Breast epithelium (tissue), 3 donors: ENCODE data around the gene ADAM22.

ENCODE experiments used
- POLR2A ChIP-seq: fragments of 450-650 bp; IDR thresholded peaks from one replicate; pipeline ENCODE4 v1.6.1; 2016; ENCODE audit warnings: antibody characterized with exemption, mild to moderate bottlenecking, moderate library complexity
- POLR2AphosphoS5 ChIP-seq, 3 donors: sonication (generic); formaldehyde crosslinking; IDR thresholded peaks; one replicate each; pipeline ENCODE4 v1.6.1; 2017; ENCODE audit warnings: antibody characterized with exemption in 3 of 3
- TF ChIP-seq, protein P1 (sequence below), 3 donors: fragments of 450-650 bp; IDR thresholded peaks; one replicate each; pipeline ENCODE4 v1.5.1; 2016 to 2017; ENCODE audit warnings: antibody characterized with exemption in 3 of 3, mild to moderate bottlenecking in 3 of 3, moderate library complexity in 3 of 3

DNA sequence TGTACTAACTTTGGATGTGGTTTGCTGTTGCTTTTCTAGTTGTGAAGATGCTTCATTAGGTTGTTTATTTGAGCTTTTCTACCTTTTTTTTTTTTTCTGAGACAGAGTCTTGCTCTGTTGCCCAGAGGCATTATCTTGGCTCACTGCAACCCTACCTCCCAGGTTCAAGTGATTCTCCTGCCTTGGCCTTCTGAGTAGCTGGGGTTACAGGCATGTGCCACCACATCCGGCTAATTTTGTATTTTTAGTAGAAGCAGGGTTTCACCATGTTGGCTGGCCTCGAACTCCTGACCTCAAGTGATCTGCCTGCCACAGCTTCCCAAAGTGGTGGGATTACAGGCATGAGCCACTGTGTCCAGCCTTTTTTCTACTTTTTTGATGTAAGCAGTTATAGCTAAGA is 93.7 kb downstream of the ADAM22 start:
- TF ChIP-seq, protein P1, sequence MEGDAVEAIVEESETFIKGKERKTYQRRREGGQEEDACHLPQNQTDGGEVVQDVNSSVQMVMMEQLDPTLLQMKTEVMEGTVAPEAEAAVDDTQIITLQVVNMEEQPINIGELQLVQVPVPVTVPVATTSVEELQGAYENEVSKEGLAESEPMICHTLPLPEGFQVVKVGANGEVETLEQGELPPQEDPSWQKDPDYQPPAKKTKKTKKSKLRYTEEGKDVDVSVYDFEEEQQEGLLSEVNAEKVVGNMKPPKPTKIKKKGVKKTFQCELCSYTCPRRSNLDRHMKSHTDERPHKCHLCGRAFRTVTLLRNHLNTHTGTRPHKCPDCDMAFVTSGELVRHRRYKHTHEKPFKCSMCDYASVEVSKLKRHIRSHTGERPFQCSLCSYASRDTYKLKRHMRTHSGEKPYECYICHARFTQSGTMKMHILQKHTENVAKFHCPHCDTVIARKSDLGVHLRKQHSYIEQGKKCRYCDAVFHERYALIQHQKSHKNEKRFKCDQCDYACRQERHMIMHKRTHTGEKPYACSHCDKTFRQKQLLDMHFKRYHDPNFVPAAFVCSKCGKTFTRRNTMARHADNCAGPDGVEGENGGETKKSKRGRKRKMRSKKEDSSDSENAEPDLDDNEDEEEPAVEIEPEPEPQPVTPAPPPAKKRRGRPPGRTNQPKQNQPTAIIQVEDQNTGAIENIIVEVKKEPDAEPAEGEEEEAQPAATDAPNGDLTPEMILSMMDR (IDR thresholded peaks at IDR 0.05) = no peak
- TF ChIP-seq POLR2AphosphoS5 (IDR thresholded peaks at IDR 0.05) (no peak), POLR2A (no peak)
